Stomach (tissue), 9 donors: ENCODE measurements around the gene ST13. TPM values are rescaled to one million over a fixed set of nuclear protein-coding genes. Genes with fewer than 3 reads are reported as not detected.
A peak's percentile ranks its signal among the peaks of the same experiment; 100 is the strongest.

Experiments
- DNase-seq, 2 donors: peaks; one replicate each; pipeline versions ENCODE4 v3.0.0 to v3.0.0-alpha.2; 2013 to 2019
- H3K27ac ChIP-seq, 5 donors: fragments of 200-600 bp in 4 of 5; sonication (generic) in 4 of 5; one replicate each; pipeline ENCODE4 v1.5.1; 2013 to 2019; ENCODE audit warnings: mild to moderate bottlenecking in 1 of 5, moderate library complexity in 1 of 5
- H3K27me3 ChIP-seq, 3 donors: fragments of 200-600 bp; sonication (generic); one replicate each; pipeline ENCODE4 v1.5.1; 2017 to 2019; ENCODE audit warnings: mixed run types in 1 of 3
- H3K36me3 ChIP-seq, 4 donors: fragments of 200-600 bp; sonication (generic); 1 replicate in 3 of 4; 2 replicates in 1 of 4; pipeline ENCODE4 v1.5.1; 2016 to 2019
- H3K4me1 ChIP-seq, 4 donors: fragments of 200-600 bp; sonication (generic); one replicate each; pipeline ENCODE4 v1.5.1; 2016 to 2019
- H3K4me3 ChIP-seq, 4 donors: fragments of 200-600 bp; sonication (generic) in 3 of 4; one replicate each; pipeline ENCODE4 v1.5.1; 2016 to 2019; ENCODE audit warnings: mild to moderate bottlenecking in 1 of 4
- H3K9me3 ChIP-seq, 4 donors: fragments of 200-600 bp; sonication (generic); one replicate each; pipeline ENCODE4 v1.5.1; 2016 to 2019
- CTCF ChIP-seq, 7 experiments: fragments of 450-650 bp in 4 of 7; fragments of 200-600 bp in 3 of 7; sonication (generic) in 3 of 7; IDR thresholded peaks; one replicate each; pipeline ENCODE4 v1.5.1; 2016 to 2019; ENCODE audit warnings: antibody characterized with exemption in 7 of 7, control low read depth in 2 of 7, mild to moderate bottlenecking in 1 of 7
- EP300 ChIP-seq: sonication (generic); formaldehyde crosslinking; IDR thresholded peaks from one replicate; pipeline ENCODE4 v1.6.1; 2017; ENCODE audit warnings: antibody characterized with exemption
- POLR2A ChIP-seq, 4 donors: fragments of 450-650 bp; IDR thresholded peaks; one replicate each; pipeline ENCODE4 v1.6.1; 2016; ENCODE audit warnings: antibody characterized with exemption in 4 of 4, control low read depth in 2 of 4, mild to moderate bottlenecking in 1 of 4, moderate library complexity in 1 of 4
- POLR2AphosphoS5 ChIP-seq, 3 donors: sonication (generic); formaldehyde crosslinking; IDR thresholded peaks; one replicate each; pipeline ENCODE4 v1.6.1; 2016; ENCODE audit warnings: antibody characterized with exemption in 3 of 3
- WGBS, 5 donors: extraction: QIAGEN DNeasy Blood & Tissue Kit in 3 of 5; methylation state at CpG; one replicate each; pipeline versions ENCODE4 v1.1.5 to v1.1.7; 2013 to 2018; 5-methylcytosine and 5-hydroxymethylcytosine counted together
- intact Hi-C: fragments of 100-400 bp; cut with DNase I; formaldehyde crosslinking; loops from one replicate; pipeline ENCODE4 v1.15.1; 2023; ENCODE audit warnings: low total_unique reads
- polyA plus RNA-seq, 3 donors: library from polyadenylated mRNA; stranded (reverse); fragments of 200-250 nt; gene quantifications; one replicate each; pipeline ENCODE4 v1.2.3, GENCODE V29; 2013
- total RNA-seq, 5 donors: library from RNA; depleted of rRNA; stranded (reverse); fragments of >200 nt; gene quantifications; one replicate each; pipeline versions ENCODE4 v1.1.0 to v1.2.3, GENCODE V29; 2014 to 2016
- donor health status: healthy with polysubstance abuse.
- donor health status: Bipolar disorder and iron deficiency.
- donor health status: healthy.

The ST13 gene
- total and polyA plus RNA-seq, 8 donors = 67.5 to 288 (median 94.6) TPM

- no peaks in the 10 kb centered on the region for H3K27me3 ChIP-seq
- WGBS, 5 donors = 0 to 1% (median 0%) methylated on average over 45 to 61 of the region's 61 CpGs
- peak within 1 kb of the TSS; percentile 73 to 88 (median 82) for H3K27ac ChIP-seq
- no peaks in the 10 kb centered on the region for H3K9me3 ChIP-seq
- peaks cover 0 to 20% (median 8%) of the 10 kb centered on the region in 4 donors for H3K36me3 ChIP-seq
- peaks cover 19 to 52% (median 27%) of the 10 kb centered on the region in 4 donors for H3K4me1 ChIP-seq
- TF ChIP-seq CTCF (IDR thresholded peaks at IDR 0.05) (peak in 5 of 7 experiments; percentile 15 to 39 (median 25)), POLR2AphosphoS5 (IDR thresholded peaks at IDR 0.05) (peak in 2 of 3 donors; percentile 28 to 47), POLR2A (IDR thresholded peaks at IDR 0.05) (no peak)
- intact Hi-C loops = no loop called here
- peak within 1 kb of the TSS; percentile 83 to 94 (median 90) for H3K4me3 ChIP-seq
- peak; percentile 93 to 96 for DNase-seq
Measured at GRCh38 chr22:40818747-40819598, 37.5 kb downstream of the ST13 start, which contains the start of gene SLC25A17. TSS of gene SLC25A17 (minus strand) at chr22:40819346. CDS start at chr22:40819248, 98 bp downstream.

GRCh38 chr22:40818192-40818746, 38.2 kb downstream of the ST13 start:
- peaks cover 0 to 19% (median 2%) of the 10 kb centered on the region in 4 donors for H3K36me3 ChIP-seq
- intact Hi-C loops = no loop called here
- WGBS, 5 donors = 24 to 31% (median 30%) methylated on average over 14 of the region's 14 CpGs
- TF ChIP-seq EP300 (no peak), CTCF (IDR thresholded peaks at IDR 0.05) (no peak), POLR2AphosphoS5 (IDR thresholded peaks at IDR 0.05) (no peak), POLR2A (IDR thresholded peaks at IDR 0.05) (no peak)
- H3K4me1 ChIP-seq = peaks cover 19 to 45% (median 26%) of the 10 kb centered on the region in 4 donors
- H3K9me3 ChIP-seq = no peaks in the 10 kb centered on the region
- H3K27me3 ChIP-seq = no peaks in the 10 kb centered on the region
- H3K27ac ChIP-seq = peak overlapping the region in 2 of 5 donors; percentile 77 to 88
- H3K4me3 ChIP-seq = peak overlapping the region; percentile 83 to 94 (median 90)
- no peak for DNase-seq

- Histone ChIP-seq H3K27ac (no peak overlapping the region), H3K9me3 (no peaks in the 10 kb centered on the region), H3K4me1 (peaks cover 19 to 40% (median 26%) of the 10 kb centered on the region in 4 donors), H3K4me3 (peak overlapping the region in 2 of 4 donors; percentile 83 to 92), H3K36me3 (peaks cover 0 to 17% (median 2%) of the 10 kb centered on the region in 4 donors), H3K27me3 (no peaks in the 10 kb centered on the region)
- no peak for TF ChIP-seq POLR2A (IDR thresholded peaks at IDR 0.05)
- TF ChIP-seq POLR2AphosphoS5 (IDR thresholded peaks at IDR 0.05) = no peak
- TF ChIP-seq CTCF (IDR thresholded peaks at IDR 0.05) = no peak
- no peak for TF ChIP-seq EP300
- 82 to 90% (median 85%) methylated on average over 4 of the region's 4 CpGs for WGBS, 5 donors
- DNase-seq = no peak
- intact Hi-C loops = no loop called here
Measured at GRCh38 chr22:40817737-40818136, 38.7 kb downstream of the ST13 start.

GRCh38 chr22:40813912-40814315, 42.5 kb downstream of the ST13 start:
- Histone ChIP-seq H3K4me3 (no peak overlapping the region), H3K4me1 (peaks cover 15 to 28% (median 20%) of the 10 kb centered on the region in 4 donors), H3K27me3 (no peaks in the 10 kb centered on the region), H3K36me3 (peaks cover 0 to 13% (median 2%) of the 10 kb centered on the region in 4 donors), H3K27ac (no peak overlapping the region), H3K9me3 (no peaks in the 10 kb centered on the region)
- no peak for DNase-seq
- TF ChIP-seq EP300 (no peak), POLR2A (IDR thresholded peaks at IDR 0.05) (no peak), POLR2AphosphoS5 (IDR thresholded peaks at IDR 0.05) (no peak), CTCF (IDR thresholded peaks at IDR 0.05) (no peak)
- intact Hi-C loops = no loop called here
